Activated CD4-positive, alpha-beta memory T cell treated with anti-CD3 and anti-CD28 coated beads, Interleukin-2, amount 10 ng/mL, durations not matched to agents 7 days and 5 days (primary cell): Measurements from ENCODE around the gene MBP. TPM values are rescaled to one million over a fixed set of nuclear protein-coding genes. Genes with fewer than 3 reads are reported as not detected.

Source experiments
- CTCF ChIA-PET: fragments of 350-600 bp; sonication (Branson Sonifier 250); formaldehyde crosslinking; loops from one replicate; lab custom pipeline; 2021; ENCODE audit warnings: antibody characterized with exemption, inconsistent platforms; lab: Charles Lee
- POLR2A ChIA-PET: fragments of 350-600 bp; sonication (Branson Sonifier 250); formaldehyde crosslinking; loops from one replicate; lab custom pipeline; 2021; ENCODE audit warnings: antibody characterized with exemption; lab: Charles Lee
- DNase-seq: peaks from one replicate; pipeline ENCODE4 v3.0.0-alpha.2; 2020
- H3K27ac Mint-ChIP-seq: one replicate; pipeline ENCODE4 v1.8.0; 2021; ENCODE audit warnings: mild to moderate bottlenecking, mixed read lengths
- H3K27me3 Mint-ChIP-seq: one replicate; pipeline ENCODE4 v1.8.0; 2021; ENCODE audit warnings: mixed read lengths
- H3K36me3 Mint-ChIP-seq: one replicate; pipeline ENCODE4 v1.8.0; 2021; ENCODE audit warnings: low read depth, mixed read lengths
- H3K4me1 Mint-ChIP-seq: one replicate; pipeline ENCODE4 v1.8.0; 2021; ENCODE audit warnings: mixed read lengths
- H3K4me3 Mint-ChIP-seq: one replicate; pipeline ENCODE4 v1.8.0; 2021; ENCODE audit warnings: mild to moderate bottlenecking, mixed read lengths
- H3K9me3 Mint-ChIP-seq: one replicate; pipeline ENCODE4 v1.8.0; 2021; ENCODE audit warnings: mixed read lengths
- total RNA-seq, 2 experiments: library from RNA; stranded (reverse); gene quantifications; one replicate each; pipeline ENCODE4 v1.2.3, GENCODE V29; 2021

Gene MBP
- total RNA-seq, 2 experiments from 2014 or later: 81.4 to 95.3 TPM

DNA sequence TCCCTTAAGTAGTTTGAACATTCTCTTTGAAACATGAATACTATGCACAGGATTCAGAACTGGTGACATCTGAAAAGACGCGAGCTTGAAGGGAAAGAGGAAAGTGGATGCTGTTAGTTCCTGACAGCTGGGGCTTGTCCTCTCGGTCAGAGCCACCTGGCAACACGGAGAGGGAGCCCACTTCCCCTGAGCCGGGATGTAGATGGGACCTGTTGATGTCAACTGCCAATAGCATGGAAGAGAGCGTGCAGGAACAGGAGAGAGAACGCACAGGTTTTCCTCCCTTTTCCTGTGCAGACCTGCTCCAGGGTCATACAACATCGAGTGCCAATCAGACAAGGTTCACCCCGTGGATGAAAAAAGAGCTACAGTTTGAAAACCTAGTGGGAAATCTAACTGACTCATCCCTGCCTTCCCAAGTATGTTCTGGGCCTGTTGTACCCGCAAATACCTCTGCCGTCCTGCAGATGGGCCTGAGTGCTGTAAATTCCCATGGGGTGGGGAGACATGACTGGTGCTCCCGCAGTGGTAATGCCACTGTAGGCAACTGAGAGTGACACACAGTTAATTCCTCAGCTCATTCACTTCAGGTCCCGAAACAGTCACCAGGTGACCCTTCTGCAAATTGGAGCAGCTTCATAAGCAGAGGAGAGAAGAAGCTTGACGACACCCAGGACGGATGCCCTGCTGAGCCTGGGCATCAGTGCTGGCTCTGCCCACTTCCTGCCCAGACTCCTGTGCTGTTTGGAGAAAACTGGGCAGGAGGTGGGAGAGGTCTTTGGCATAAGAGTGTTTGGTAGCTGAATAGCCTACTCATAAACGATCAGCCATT is 13.9 kb upstream of the MBP start:
- CTCF ChIA-PET: interaction anchor here (2.1 kb wide), 1 partner anchor 16 kb away, joined by 4 read pairs; no protein-coding TSS in a partner anchor
- no peak for DNase-seq
- Mint-ChIP-seq H3K36me3 (peaks cover 36% of the 10 kb centered on the region), H3K9me3 (peaks cover 36% of the 10 kb centered on the region), H3K27ac (no peak overlapping the region), H3K4me3 (no peak overlapping the region), H3K27me3 (peaks cover 1% of the 10 kb centered on the region), H3K4me1 (peaks cover 46% of the 10 kb centered on the region)
- POLR2A ChIA-PET: interaction anchor here (1.1 kb wide), 1 partner anchor 14 kb away, joined by 6 read pairs; the partner anchor contains the start of gene MBP

DNA sequence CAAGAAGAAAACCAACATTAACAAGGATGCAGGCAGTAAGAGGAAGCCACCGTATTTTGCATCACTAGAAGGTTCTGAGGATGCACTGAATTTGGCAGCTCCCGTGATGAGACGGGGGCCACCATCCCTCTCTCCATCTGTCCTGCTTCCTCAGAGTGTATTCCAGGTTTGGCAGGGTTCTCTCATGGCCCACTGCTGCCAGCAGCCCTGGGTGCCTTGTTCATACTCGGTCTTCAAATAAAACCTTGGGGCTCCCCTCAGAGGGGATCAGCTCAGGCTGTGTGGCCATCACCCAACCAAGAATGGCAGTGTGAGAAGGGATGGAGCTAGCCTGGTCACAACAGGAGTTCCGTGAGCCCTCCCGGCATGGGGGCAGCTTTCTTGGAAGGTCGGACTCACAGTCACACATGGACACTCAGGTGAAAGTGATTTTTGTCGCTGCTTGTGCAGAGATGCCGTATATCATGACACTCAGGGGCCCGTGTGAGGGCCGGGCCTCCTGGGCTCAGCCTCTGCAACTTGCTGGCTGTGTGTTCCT is 12.8 kb upstream of the MBP start:
- no peak for DNase-seq
- Mint-ChIP-seq H3K27me3 (no peaks in the 10 kb centered on the region), H3K9me3 (peaks cover 38% of the 10 kb centered on the region), H3K4me3 (no peak overlapping the region), H3K27ac (no peak overlapping the region), H3K4me1 (peaks cover 47% of the 10 kb centered on the region), H3K36me3 (peaks cover 36% of the 10 kb centered on the region)
- POLR2A ChIA-PET: interaction anchor here (1.7 to 3.0 kb wide), 2 partner anchors 13 to 43 kb away, joined by 4 to 19 read pairs; partner anchors contain the start of gene MBP
- CTCF ChIA-PET: interaction anchor here (2.1 kb wide), 1 partner anchor 15 kb away, joined by 4 read pairs; no protein-coding TSS in a partner anchor

DNA sequence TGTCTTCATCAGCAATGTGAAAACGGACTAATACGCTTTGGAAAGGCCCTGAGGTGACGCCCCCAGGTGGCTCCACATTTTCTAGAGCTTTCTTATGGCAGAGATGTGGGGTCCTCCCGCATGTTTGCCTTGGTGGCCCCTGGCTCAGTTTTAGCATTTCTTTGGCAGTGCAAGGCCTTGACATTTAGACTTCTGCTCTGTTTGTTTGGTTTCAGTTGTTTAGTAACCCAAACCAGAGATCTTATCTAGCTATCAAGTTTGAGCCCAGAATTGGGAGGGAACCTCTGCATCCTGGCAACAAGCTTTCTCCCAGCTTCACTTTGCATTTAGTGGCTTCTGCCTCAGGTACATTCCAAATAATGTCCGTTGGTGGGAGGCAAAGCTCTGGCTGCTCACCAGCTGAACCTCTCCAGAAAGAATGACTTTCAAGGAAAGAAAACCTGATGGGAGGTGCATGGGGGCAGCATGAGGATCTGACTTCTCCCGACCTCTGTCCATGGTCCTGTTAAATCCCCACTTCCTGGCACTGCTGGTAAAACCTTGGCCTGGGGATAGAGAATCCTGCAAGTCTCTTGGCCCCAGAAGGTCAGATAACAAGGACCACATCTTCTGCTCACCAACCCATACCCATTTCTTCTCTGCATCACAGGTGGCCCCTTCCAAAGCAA is 12.0 kb upstream of the MBP start:
- Mint-ChIP-seq H3K27me3 (no peaks in the 10 kb centered on the region), H3K9me3 (peaks cover 38% of the 10 kb centered on the region), H3K36me3 (peaks cover 36% of the 10 kb centered on the region), H3K27ac (no peak overlapping the region), H3K4me1 (peaks cover 55% of the 10 kb centered on the region), H3K4me3 (no peak overlapping the region)
- ChIA-PET CTCF (interaction anchor here (0.9 to 2.1 kb wide), 2 partner anchors 11 to 14 kb away, joined by 3 to 4 read pairs; no protein-coding TSS in a partner anchor), POLR2A (interaction anchor here (0.8 to 3.0 kb wide), 3 partner anchors 12 to 42 kb away, joined by 3 to 19 read pairs (median 4); partner anchors contain the start of gene MBP)
- DNase-seq: no peak

DNA sequence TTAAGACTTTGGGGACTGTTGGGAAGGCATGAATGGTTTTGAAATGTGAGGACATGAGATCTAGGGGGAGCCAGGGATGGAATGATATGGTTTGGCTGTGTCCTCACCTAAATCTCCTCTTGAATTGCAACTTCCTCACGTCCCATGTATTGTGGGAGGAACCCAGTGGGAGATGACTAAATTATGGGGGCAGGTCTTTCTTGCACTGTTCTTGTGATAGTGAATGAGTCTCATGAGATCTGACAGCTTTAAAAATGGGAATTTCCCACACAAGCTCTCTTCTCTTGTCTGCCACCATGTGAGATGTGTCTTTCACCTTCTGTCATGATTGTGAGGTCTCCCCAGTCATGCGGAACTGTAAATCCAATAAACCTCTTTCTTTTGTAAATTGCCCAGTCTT is 11.5 kb upstream of the MBP start:
- POLR2A ChIA-PET: interaction anchor here (0.8 to 3.0 kb wide), 3 partner anchors 12 to 42 kb away, joined by 3 to 19 read pairs (median 4); partner anchors contain the start of gene MBP
- Mint-ChIP-seq H3K4me3 (no peak overlapping the region), H3K4me1 (peaks cover 57% of the 10 kb centered on the region), H3K9me3 (peaks cover 38% of the 10 kb centered on the region), H3K27ac (no peak overlapping the region), H3K36me3 (peaks cover 36% of the 10 kb centered on the region), H3K27me3 (no peaks in the 10 kb centered on the region)
- CTCF ChIA-PET: interaction anchor here (0.9 kb wide), 1 partner anchor 10 kb away, joined by 3 read pairs; no protein-coding TSS in a partner anchor
- no peak for DNase-seq

DNA sequence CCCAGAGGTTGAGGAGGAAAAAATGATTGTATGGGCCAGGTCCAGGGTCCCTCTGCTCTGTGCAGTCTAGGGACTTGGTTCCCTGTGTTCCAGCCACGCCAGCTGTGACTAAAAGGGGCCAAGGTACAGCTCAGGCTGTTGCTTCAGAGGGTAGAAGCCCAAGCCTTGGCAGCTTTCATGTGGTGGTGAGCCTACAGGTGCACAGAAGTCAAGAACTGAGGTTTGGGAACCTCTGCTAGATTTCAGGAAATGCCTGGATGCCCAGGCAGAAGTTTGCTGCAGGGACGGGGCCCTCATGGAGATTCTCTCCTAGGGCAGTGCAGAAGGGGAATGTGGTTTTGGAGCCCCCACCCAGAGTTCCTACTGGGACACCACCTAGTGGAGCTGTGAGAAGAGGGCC is 10.6 kb upstream of the MBP start:
- peaks cover 38% of the 10 kb centered on the region for H3K9me3 Mint-ChIP-seq
- no peak overlapping the region for H3K27ac Mint-ChIP-seq
- ChIA-PET CTCF (no interaction called here), POLR2A (interaction anchor here (3.0 kb wide), 1 partner anchor 11 kb away, joined by 19 read pairs; the partner anchor contains the start of gene MBP)
- no peaks in the 10 kb centered on the region for H3K27me3 Mint-ChIP-seq
- H3K4me3 Mint-ChIP-seq: no peak overlapping the region
- H3K4me1 Mint-ChIP-seq: peaks cover 55% of the 10 kb centered on the region
- peaks cover 36% of the 10 kb centered on the region for H3K36me3 Mint-ChIP-seq
- DNase-seq: no peak

DNA sequence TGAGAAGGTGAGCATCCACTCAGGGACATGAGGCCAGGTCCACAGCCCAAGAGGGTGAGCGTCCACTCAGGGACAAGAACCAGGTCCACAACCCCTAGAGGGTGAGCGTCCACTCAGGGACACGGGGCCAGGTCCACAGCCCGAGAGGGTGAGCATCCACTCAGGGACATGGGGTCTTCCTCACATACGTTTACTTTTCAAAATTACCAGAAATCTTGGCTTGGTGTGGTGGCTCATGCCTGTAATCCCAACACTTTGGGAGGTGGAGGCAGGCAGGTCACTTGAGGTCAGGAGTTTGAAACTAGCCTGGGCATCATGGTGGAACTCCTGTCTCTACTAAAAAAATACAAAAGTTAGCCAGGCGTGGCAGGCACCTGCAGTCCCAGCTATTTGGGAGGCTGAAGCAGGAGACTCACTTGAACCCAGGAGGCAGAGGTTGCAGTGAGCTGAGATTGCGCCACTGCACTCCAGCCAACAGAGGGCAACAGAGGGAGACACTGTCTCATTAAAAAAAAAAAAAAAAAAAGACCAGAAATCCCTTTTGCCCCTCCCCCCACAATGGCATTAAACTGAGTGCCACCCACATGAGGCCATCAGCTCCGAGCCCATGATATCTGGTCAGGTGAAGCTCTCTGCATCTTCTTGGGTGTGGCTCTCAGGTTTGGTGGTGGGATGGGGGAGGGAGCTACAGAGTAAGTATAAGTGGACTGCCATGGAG is 9.0 kb upstream of the MBP start:
- ChIA-PET CTCF (interaction anchor here (0.7 to 1.4 kb wide), 5 partner anchors 11 to 86 kb away, joined by 3 to 6 read pairs (median 4); no protein-coding TSS in a partner anchor), POLR2A (interaction anchor here (1.3 to 3.2 kb wide), 7 partner anchors 9 to 87 kb away, joined by 3 to 42 read pairs (median 6); partner anchors contain the start of gene MBP)
- Mint-ChIP-seq H3K4me1 (peaks cover 45% of the 10 kb centered on the region), H3K27ac (peak overlapping the region; percentile 75), H3K4me3 (no peak overlapping the region), H3K36me3 (peaks cover 32% of the 10 kb centered on the region), H3K9me3 (peaks cover 38% of the 10 kb centered on the region), H3K27me3 (no peaks in the 10 kb centered on the region)
- no peak for DNase-seq

DNA sequence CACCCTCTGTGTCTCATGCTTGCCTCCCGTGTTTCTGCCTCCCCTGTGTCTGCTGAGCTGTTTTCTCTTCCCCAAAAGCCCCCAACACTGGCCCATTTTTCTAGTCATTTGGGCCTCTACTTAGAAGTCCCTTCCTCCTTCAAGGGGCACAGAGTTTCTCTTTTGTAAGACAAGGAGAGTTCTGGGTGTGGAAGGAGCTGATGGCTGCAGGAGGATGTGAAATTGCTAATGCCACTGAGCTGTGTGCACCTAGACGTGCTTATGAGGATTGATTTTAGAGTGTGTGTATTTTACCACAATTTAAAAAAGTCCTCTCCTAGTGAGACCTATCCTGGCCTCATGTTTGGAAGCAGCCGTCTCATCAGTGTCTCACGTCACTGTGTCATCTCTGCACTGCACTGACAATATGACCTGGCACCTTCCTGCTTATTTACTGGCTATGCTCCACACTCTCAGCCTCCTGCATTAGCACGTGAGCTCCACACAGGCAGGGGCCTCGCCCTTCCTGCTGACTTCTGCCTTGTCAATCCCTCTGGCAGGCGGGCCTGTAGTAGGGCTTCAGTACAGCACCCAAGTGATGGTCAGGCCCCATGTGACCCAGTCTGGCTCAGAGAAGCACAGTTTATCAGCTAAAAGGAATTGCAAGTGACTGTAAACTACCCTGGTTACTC is 8.0 kb upstream of the MBP start:
- peaks cover 45% of the 10 kb centered on the region for H3K4me1 Mint-ChIP-seq
- DNase-seq: peak; percentile 76
- peak overlapping the region; percentile 75 for H3K27ac Mint-ChIP-seq
- H3K4me3 Mint-ChIP-seq: no peak overlapping the region
- H3K9me3 Mint-ChIP-seq: peaks cover 36% of the 10 kb centered on the region
- peaks cover 32% of the 10 kb centered on the region for H3K36me3 Mint-ChIP-seq
- ChIA-PET POLR2A (interaction anchor here (0.9 to 3.2 kb wide), 14 partner anchors 10 to 86 kb away, joined by 3 to 42 read pairs (median 4); partner anchors contain the start of gene MBP), CTCF (interaction anchor here (0.6 to 1.0 kb wide), 5 partner anchors 10 to 339 kb away, joined by 3 to 5 read pairs (median 3); no protein-coding TSS in a partner anchor)
- no peaks in the 10 kb centered on the region for H3K27me3 Mint-ChIP-seq

DNA sequence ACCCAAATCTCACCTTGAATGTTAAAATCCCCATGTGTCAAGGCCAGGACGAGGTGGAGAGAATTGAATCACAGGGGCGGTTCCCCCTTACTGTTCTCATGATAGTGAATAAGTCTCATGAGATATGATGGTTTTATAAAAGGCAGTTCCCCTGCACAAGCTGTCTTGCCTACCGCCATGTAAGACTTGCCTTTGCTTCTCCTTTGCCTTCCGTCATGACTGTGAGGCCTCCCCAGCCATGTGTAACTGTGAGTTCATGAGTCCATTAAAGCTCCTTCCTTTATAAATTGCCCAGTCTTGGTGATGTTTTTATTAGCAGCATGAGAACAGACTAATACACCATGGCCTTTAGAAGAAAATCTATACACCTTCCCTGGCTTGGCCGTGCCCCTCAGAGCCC is 7.4 kb upstream of the MBP start:
- Mint-ChIP-seq H3K4me3 (no peak overlapping the region), H3K27me3 (no peaks in the 10 kb centered on the region), H3K9me3 (peaks cover 33% of the 10 kb centered on the region), H3K36me3 (peaks cover 31% of the 10 kb centered on the region), H3K4me1 (peaks cover 47% of the 10 kb centered on the region), H3K27ac (peak overlapping the region; percentile 75)
- POLR2A ChIA-PET: interaction anchor here (0.9 to 3.2 kb wide), 14 partner anchors 9 to 86 kb away, joined by 3 to 42 read pairs (median 4); partner anchors contain the start of gene MBP
- DNase-seq: no peak
- CTCF ChIA-PET: interaction anchor here (0.9 to 1.0 kb wide), 3 partner anchors 79 to 338 kb away, joined by 3 to 4 read pairs (median 3); no protein-coding TSS in a partner anchor

DNA sequence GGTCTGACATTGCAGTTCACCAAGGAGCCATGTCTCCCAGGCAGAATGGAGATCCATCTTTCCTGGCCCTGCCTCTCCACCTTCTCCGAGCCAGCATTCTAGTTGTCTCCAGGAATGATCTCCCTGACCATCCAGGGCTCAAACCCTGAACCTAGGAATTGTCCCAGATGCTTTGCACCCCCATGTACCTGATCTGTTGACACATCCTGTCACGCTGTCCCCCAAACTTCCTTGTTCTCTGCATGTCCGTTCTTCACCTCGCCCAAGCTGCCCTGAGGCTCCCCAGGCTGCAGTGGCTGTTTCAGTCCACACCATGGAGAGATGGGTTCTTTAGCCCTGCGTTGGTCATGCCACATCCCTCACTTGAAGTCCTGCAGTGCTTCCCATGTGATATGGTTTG is 7.0 kb upstream of the MBP start:
- Mint-ChIP-seq H3K27me3 (no peaks in the 10 kb centered on the region), H3K9me3 (peaks cover 29% of the 10 kb centered on the region), H3K4me3 (no peak overlapping the region), H3K36me3 (peaks cover 27% of the 10 kb centered on the region), H3K4me1 (peaks cover 47% of the 10 kb centered on the region), H3K27ac (no peak overlapping the region)
- CTCF ChIA-PET: interaction anchor here (1.0 kb wide), 1 partner anchor 78 kb away, joined by 3 read pairs; no protein-coding TSS in a partner anchor
- no peak for DNase-seq
- POLR2A ChIA-PET: interaction anchor here (1.0 to 3.2 kb wide), 7 partner anchors 9 to 77 kb away, joined by 3 to 42 read pairs (median 4); partner anchors contain the start of gene MBP

DNA sequence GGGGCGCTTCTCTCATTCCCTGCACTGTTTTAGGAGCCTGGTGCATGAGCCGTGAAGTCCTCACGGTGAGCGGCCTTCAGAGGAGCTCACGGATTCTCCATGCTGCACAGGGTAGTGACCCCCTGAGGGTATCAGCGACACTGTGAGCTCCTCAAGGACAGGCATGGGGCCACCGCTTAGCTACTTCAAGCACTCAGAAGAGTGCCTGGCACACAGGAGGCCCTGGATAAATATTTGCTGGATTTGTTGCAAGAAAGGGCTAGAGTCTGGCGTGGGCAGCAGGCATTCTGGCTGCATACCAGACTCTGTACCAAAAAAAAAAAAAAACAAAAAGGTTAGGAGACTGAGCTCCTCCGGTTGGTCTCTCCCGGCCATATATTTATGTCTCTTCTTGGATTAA is 5.7 kb upstream of the MBP start:
- ChIA-PET CTCF (interaction anchor here (1.5 kb wide), 1 partner anchor 16 kb away, joined by 3 read pairs; no protein-coding TSS in a partner anchor), POLR2A (interaction anchor here (1.2 kb wide), 1 partner anchor 72 kb away, joined by 3 read pairs; no protein-coding TSS in a partner anchor)
- Mint-ChIP-seq H3K27ac (no peak overlapping the region), H3K27me3 (no peaks in the 10 kb centered on the region), H3K36me3 (peaks cover 14% of the 10 kb centered on the region), H3K4me1 (peaks cover 52% of the 10 kb centered on the region), H3K4me3 (no peak overlapping the region), H3K9me3 (peaks cover 16% of the 10 kb centered on the region)
- DNase-seq: no peak

DNA sequence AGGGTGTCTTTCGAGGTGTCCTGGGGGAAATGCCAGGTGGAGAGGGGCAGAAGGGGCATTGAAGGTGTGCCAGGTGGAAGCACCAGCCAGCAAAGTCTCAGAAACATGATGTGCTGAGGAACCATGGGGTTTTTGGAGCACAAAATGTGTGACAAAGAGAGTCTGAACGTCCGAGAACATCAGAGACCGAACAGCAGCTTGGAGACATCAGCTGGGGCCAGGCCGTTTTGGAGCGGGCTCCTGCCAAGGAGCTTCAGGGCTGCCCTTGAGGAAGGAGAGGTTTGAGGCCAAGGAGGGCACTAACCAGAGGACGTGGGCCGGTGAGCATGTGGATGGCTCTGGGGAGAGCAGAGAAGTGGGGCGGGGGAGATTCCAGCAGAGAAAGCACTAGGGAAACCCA is 5.3 kb upstream of the MBP start:
- ChIA-PET CTCF (interaction anchor here (1.5 kb wide), 1 partner anchor 16 kb away, joined by 3 read pairs; no protein-coding TSS in a partner anchor), POLR2A (interaction anchor here (1.2 kb wide), 1 partner anchor 71 kb away, joined by 3 read pairs; no protein-coding TSS in a partner anchor)
- no peak for DNase-seq
- Mint-ChIP-seq H3K27ac (no peak overlapping the region), H3K27me3 (no peaks in the 10 kb centered on the region), H3K4me3 (no peak overlapping the region), H3K9me3 (peaks cover 12% of the 10 kb centered on the region), H3K4me1 (peaks cover 54% of the 10 kb centered on the region), H3K36me3 (peaks cover 10% of the 10 kb centered on the region)
